IMR-90 (cell line): Measurements from ENCODE around the gene KYNU. TPM values are rescaled to one million over a fixed set of nuclear protein-coding genes. Genes with fewer than 3 reads are reported as not detected.

ENCODE experiments used
- ATAC-seq: fragments of 200-7000 bp; cut with Tn5 transposase; 2 replicates; pipeline ENCODE4 v1.9.1; 2020; ENCODE audit warnings: low read depth, mild to moderate bottlenecking, moderate library complexity
- BruUV-seq: library from RNA; stranded (reverse); fragments of 400-500 nt; replicated peaks from 2 replicates; lab custom pipeline; 2021; lab: Mats Ljungman, UMichigan
- CTCF ChIA-PET: fragments of 300-600 bp; formaldehyde crosslinking; extraction: SDS; loops from one replicate; lab custom pipeline; 2021; ENCODE audit warnings: antibody characterized with exemption; lab: Yijun Ruan, JAX
- POLR2A ChIA-PET: fragments of 300-600 bp; sonication (Branson Sonifier 250); formaldehyde crosslinking; loops from one replicate; lab custom pipeline; 2022; ENCODE audit warnings: antibody characterized with exemption; ENCODE audit not compliant: unreplicated experiment; lab: Charles Lee
- DNase-seq: peaks from one replicate; pipeline ENCODE4 v3.0.0; 2013
- H2AFZ ChIP-seq: replicated peaks from 2 replicates; pipeline ENCODE3; 2013; ENCODE audit warnings: low read length, mild to moderate bottlenecking; ENCODE audit not compliant: poor library complexity
- H2AK5ac ChIP-seq: 2 replicates; pipeline ENCODE4 v1.6.1; 2013; ENCODE audit warnings: low read depth, low read length, inconsistent platforms
- H2AK9ac ChIP-seq: replicated peaks from 2 replicates; pipeline ENCODE3; 2013; ENCODE audit warnings: mild to moderate bottlenecking, low read depth, low read length, moderate library complexity; ENCODE audit not compliant: poor library complexity
- H2BK120ac ChIP-seq: 2 replicates; pipeline ENCODE4 v1.6.1; 2013; ENCODE audit warnings: low read depth, low read length, inconsistent platforms
- H2BK15ac ChIP-seq: 3 replicates; pipeline ENCODE4 v1.6.1; 2013; ENCODE audit warnings: low read depth, low read length, inconsistent platforms
- H2BK20ac ChIP-seq: 2 replicates; pipeline ENCODE4 v1.6.1; 2013; ENCODE audit warnings: low read depth, mild to moderate bottlenecking, inconsistent platforms, low read length, moderate library complexity
- H2BK5ac ChIP-seq: 2 replicates; pipeline ENCODE4 v1.6.1; 2013; ENCODE audit warnings: mild to moderate bottlenecking, low read depth, low read length, inconsistent platforms; ENCODE audit not compliant: poor library complexity, severe bottlenecking
- H3K14ac ChIP-seq: replicated peaks from 2 replicates; pipeline ENCODE4 v1.6.1; 2013; ENCODE audit warnings: low read depth, low read length, inconsistent platforms
- H3K18ac ChIP-seq: 2 replicates; pipeline ENCODE4 v1.6.1; 2013; ENCODE audit warnings: low read depth, low read length, control low read depth
- H3K23ac ChIP-seq: 2 replicates; pipeline ENCODE4 v1.6.1; 2013; ENCODE audit warnings: low read depth, low read length, inconsistent platforms
- H3K27ac ChIP-seq: 2 replicates; pipeline ENCODE4 v1.5.1; 2013; ENCODE audit warnings: mild to moderate bottlenecking, control low read depth, low read length; ENCODE audit not compliant: insufficient read depth
- H3K27me3 ChIP-seq: 2 replicates; pipeline ENCODE4 v1.6.1; 2013; ENCODE audit warnings: low read length; ENCODE audit not compliant: control insufficient read depth, insufficient read depth
- H3K36me3 ChIP-seq: 2 replicates; pipeline ENCODE4 v1.6.1; 2013; ENCODE audit warnings: low read length, mixed read lengths; ENCODE audit not compliant: control insufficient read depth, insufficient read depth
- H3K4ac ChIP-seq: 2 replicates; pipeline ENCODE4 v1.6.1; 2013; ENCODE audit warnings: low read depth, low read length, inconsistent platforms
- H3K4me1 ChIP-seq: 2 replicates; pipeline ENCODE4 v1.6.1; 2013; ENCODE audit warnings: low read length, mixed read lengths; ENCODE audit not compliant: control insufficient read depth, insufficient read depth
- H3K4me2 ChIP-seq: 2 replicates; pipeline ENCODE4 v1.6.1; 2013; ENCODE audit warnings: low read depth, mild to moderate bottlenecking, control low read depth, low read length, moderate library complexity
- H3K4me3 ChIP-seq: 2 replicates; pipeline ENCODE4 v1.5.1; 2013; ENCODE audit warnings: low read depth, mild to moderate bottlenecking, control low read depth, low read length, moderate library complexity; ENCODE audit not compliant: insufficient read depth
- H3K56ac ChIP-seq: 2 replicates; pipeline ENCODE4 v1.6.1; 2013; ENCODE audit warnings: low read length, inconsistent platforms; ENCODE audit not compliant: insufficient read depth; ENCODE audit errors: extremely low read depth
- H3K79me1 ChIP-seq, 2 experiments: 2 replicates each; pipeline ENCODE4 v1.6.1; 2013; ENCODE audit warnings: low read length in 2 of 2, inconsistent platforms in 1 of 2, low read depth in 1 of 2
- H3K9ac ChIP-seq: 2 replicates; pipeline ENCODE4 v1.6.1; 2013; ENCODE audit warnings: low read depth, low read length, control low read depth
- H3K9me1 ChIP-seq: 2 replicates; pipeline ENCODE4 v1.6.1; 2013; ENCODE audit warnings: low read length, inconsistent platforms; ENCODE audit not compliant: insufficient read depth
- H3K9me3 ChIP-seq: 2 replicates; pipeline ENCODE4 v1.6.1; 2013; ENCODE audit warnings: low read length; ENCODE audit not compliant: control insufficient read depth, insufficient read depth
- H4K20me1 ChIP-seq: 2 replicates; pipeline ENCODE4 v1.6.1; 2013; ENCODE audit warnings: low read length, inconsistent platforms; ENCODE audit not compliant: insufficient read depth
- H4K5ac ChIP-seq: 2 replicates; pipeline ENCODE4 v1.6.1; 2013; ENCODE audit warnings: mild to moderate bottlenecking, low read depth, low read length, control low read depth
- H4K8ac ChIP-seq, 2 experiments: 2 replicates each; pipeline ENCODE4 v1.6.1; 2013; ENCODE audit warnings: low read depth in 2 of 2, low read length in 2 of 2, control low read depth in 1 of 2, inconsistent platforms in 1 of 2
- H4K91ac ChIP-seq: 2 replicates; pipeline ENCODE4 v1.6.1; 2013; ENCODE audit warnings: low read depth, low read length, inconsistent platforms; ENCODE audit not compliant: insufficient read depth
- BHLHE40 ChIP-seq: fragments of 150-350 bp; IDR thresholded peaks from 2 replicates; pipeline ENCODE4 v1.6.1; 2016; ENCODE audit warnings: mild to moderate bottlenecking, low read depth, low read length
- CEBPB ChIP-seq: IDR thresholded peaks from 2 replicates; pipeline ENCODE4 v1.6.1; 2012; ENCODE audit warnings: low read depth, low read length, improper control_type of control experiment
- CHD1 ChIP-seq: IDR thresholded peaks from 2 replicates; pipeline ENCODE4 v1.6.1; 2012; ENCODE audit warnings: low read depth, low read length, improper control_type of control experiment
- CTCF ChIP-seq: conservative IDR thresholded peaks from 2 replicates; pipeline ENCODE4 v1.5.1; 2012; ENCODE audit warnings: mild to moderate bottlenecking, low read depth, low read length, improper control_type of control experiment
- ELK1 ChIP-seq: fragments of 150-350 bp; IDR thresholded peaks from 2 replicates; pipeline ENCODE4 v1.6.1; 2016; ENCODE audit warnings: low read depth, mild to moderate bottlenecking, low read length, moderate library complexity, borderline replicate concordance
- FOS ChIP-seq: fragments of 150-350 bp; IDR thresholded peaks from 2 replicates; pipeline ENCODE4 v1.6.1; 2016; ENCODE audit warnings: low read depth, low read length
- MAFK ChIP-seq: IDR thresholded peaks from 2 replicates; pipeline ENCODE4 v1.6.1; 2012; ENCODE audit warnings: low read depth, low read length, improper control_type of control experiment
- MAZ ChIP-seq: IDR thresholded peaks from 2 replicates; pipeline ENCODE4 v1.6.1; 2012; ENCODE audit warnings: low read depth, mild to moderate bottlenecking, low read length, improper control_type of control experiment, moderate library complexity, borderline replicate concordance
- MXI1 ChIP-seq: IDR thresholded peaks from 2 replicates; pipeline ENCODE4 v1.6.1; 2012; ENCODE audit warnings: low read depth, mild to moderate bottlenecking, low read length, moderate library complexity, borderline replicate concordance
- NFE2L2 ChIP-seq: fragments of 150-350 bp; IDR thresholded peaks from 2 replicates; pipeline ENCODE4 v1.6.1; 2016; ENCODE audit warnings: low read depth, mild to moderate bottlenecking, low read length
- POLR2A ChIP-seq: IDR thresholded peaks from 2 replicates; pipeline ENCODE4 v1.6.1; 2012; ENCODE audit warnings: mild to moderate bottlenecking, low read depth, low read length
- RAD21 ChIP-seq: IDR thresholded peaks from 2 replicates; pipeline ENCODE4 v1.6.1; 2012; ENCODE audit warnings: low read length, improper control_type of control experiment
- RCOR1 ChIP-seq: IDR thresholded peaks from 2 replicates; pipeline ENCODE4 v1.6.1; 2012; ENCODE audit warnings: mild to moderate bottlenecking, low read length, improper control_type of control experiment; ENCODE audit not compliant: insufficient replicate concordance
- RFX5 ChIP-seq: IDR thresholded peaks from 2 replicates; pipeline ENCODE4 v1.8.0; 2012; ENCODE audit warnings: low read depth, mild to moderate bottlenecking, low read length, moderate library complexity
- SMC3 ChIP-seq: fragments of 150-350 bp; IDR thresholded peaks from 2 replicates; pipeline ENCODE4 v1.6.1; 2016; ENCODE audit warnings: low read depth, mild to moderate bottlenecking, antibody characterized with exemption, low read length, moderate library complexity
- USF2 ChIP-seq: fragments of 150-350 bp; IDR thresholded peaks from 2 replicates; pipeline ENCODE4 v1.6.1; 2017; ENCODE audit warnings: mild to moderate bottlenecking, antibody characterized with exemption, low read length, low read depth
- WGBS, 2 experiments: methylation state at CpG; one replicate each; pipeline versions ENCODE4 v1.1.5 to v1.1.7; 2013; ENCODE audit warnings: missing lambda C conversion rate in 2 of 2; ENCODE audit not compliant: insufficient read length in 1 of 2; ENCODE audit errors: extremely low coverage in 2 of 2; 5-methylcytosine and 5-hydroxymethylcytosine counted together
- dilution Hi-C: fragments of 300-500 bp; cut with HindIII; formaldehyde crosslinking; loops from one replicate; pipeline ENCODE4 v1.14.3; 2018; ENCODE audit warnings: low sequenced_read_pairs; ENCODE audit not compliant: unreplicated experiment
- in situ Hi-C: fragments of 300-500 bp; cut with MboI; formaldehyde crosslinking; loops from 3 replicates; pipeline ENCODE4 v1.14.3; 2019; ENCODE audit warnings: low sequenced_read_pairs, inconsistent platforms, mixed read lengths
- intact Hi-C: fragments of 100-400 bp; cut with micrococcal nuclease; formaldehyde crosslinking; loops from 2 replicates; pipeline ENCODE4 v1.10.0; 2022
- polyA plus RNA-seq, 3 experiments: library from polyadenylated mRNA; depleted of rRNA; stranded (reverse); fragments of >200 nt; gene quantifications; 2 replicates each; pipeline ENCODE4 v1.2.3, GENCODE V29; 2012; ENCODE audit warnings: low replicate concordance in 1 of 3
- total RNA-seq: library from RNA; depleted of rRNA; stranded (reverse); fragments of >200 nt; gene quantifications from 2 replicates; pipeline ENCODE4 v1.2.3, GENCODE V29; 2012

The KYNU gene
- total and polyA plus RNA-seq, 2 of the 4 experiments (the other 2 are of a cell fraction) = 0.75 to 2.9 TPM

DNA sequence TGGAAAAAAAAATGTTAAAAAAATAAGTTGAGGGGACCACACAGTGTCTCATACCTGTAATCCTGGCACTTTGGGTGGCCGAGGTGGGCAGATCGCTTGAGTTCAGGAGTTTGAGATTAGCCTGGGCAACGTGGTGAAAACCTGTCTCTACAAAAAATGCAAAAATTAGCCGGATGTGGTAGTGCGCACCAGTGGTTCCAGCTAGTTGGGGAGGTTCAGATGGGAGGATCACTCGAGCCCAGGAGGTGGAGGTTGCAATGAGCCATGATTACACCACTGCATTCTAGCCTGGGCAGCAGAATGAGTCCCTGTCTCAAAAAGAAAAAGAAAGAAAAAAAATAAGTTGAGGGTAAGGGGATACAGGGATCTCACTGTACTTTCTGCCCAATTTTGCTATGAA, 6.1 kb upstream of the KYNU start:
- peak overlapping the region; percentile 42 for H2BK5ac ChIP-seq
- TF ChIP-seq MAFK = no peak
- no peak for TF ChIP-seq USF2
- TF ChIP-seq MAZ = no peak
- TF ChIP-seq SMC3 = no peak
- TF ChIP-seq RAD21 = no peak
- no peak for TF ChIP-seq FOS
- TF ChIP-seq CTCF = no peak
- no peak for TF ChIP-seq RCOR1
- TF ChIP-seq CEBPB = no peak
- TF ChIP-seq POLR2A = no peak
- no peak for TF ChIP-seq CHD1
- no peak for TF ChIP-seq NFE2L2
- no peak for TF ChIP-seq ELK1
- no peak for TF ChIP-seq BHLHE40
- no peak for TF ChIP-seq RFX5
- TF ChIP-seq MXI1 = no peak
- no peak overlapping the region for H2AK9ac ChIP-seq
- no peaks in the 10 kb centered on the region for H3K9me3 ChIP-seq
- H2BK15ac ChIP-seq = 0 out of 3 replicates have a peak overlapping the region, but pooled peaks have one; percentile 34
- H3K27ac ChIP-seq = peak overlapping the region; percentile 3; the same call in 1 of the 2 replicates
- no TSS peak for BruUV-seq
- ChIA-PET CTCF (no interaction called here), POLR2A (no interaction called here)
- no peak overlapping the region for H4K5ac ChIP-seq
- no peak overlapping the region for H3K23ac ChIP-seq
- WGBS, 2 experiments = no CpG with 5 or more reads among the region's 6 CpGs
- H3K36me3 ChIP-seq = no peaks in the 10 kb centered on the region
- H3K27me3 ChIP-seq = no peaks in the 10 kb centered on the region
- peak overlapping the region; percentile 7; the same call in 1 of the 2 replicates for H3K4ac ChIP-seq
- no peak for ATAC-seq
- no peak overlapping the region for H3K4me2 ChIP-seq
- H3K9ac ChIP-seq = no peak overlapping the region
- dilution Hi-C loops (no loop called here), intact Hi-C loops (no loop called here), in situ Hi-C loops (no loop called here)
- H4K20me1 ChIP-seq = no peaks in the 10 kb centered on the region
- peaks cover 6% of the 10 kb centered on the region for H3K4me1 ChIP-seq
- no peak for DNase-seq
- H3K4me3 ChIP-seq = no peak overlapping the region
- 0 out of 2 replicates have a peak, but pooled peaks cover 2% of the 10 kb centered on the region for H3K9me1 ChIP-seq
- peak overlapping the region; percentile 14 to 66; a peak in 1 of 4 replicates for H4K8ac ChIP-seq
- H3K18ac ChIP-seq = peak overlapping the region; percentile 72; the same call in 1 of the 2 replicates
- H2AFZ ChIP-seq = no peak overlapping the region
- H2BK20ac ChIP-seq = peak overlapping the region; percentile 40; the same call in 1 of the 2 replicates
- H3K14ac ChIP-seq = 0 out of 2 replicates have a peak overlapping the region, but pooled peaks have one; percentile 6
- no peak overlapping the region; the same call in 1 of the 2 replicates for H4K91ac ChIP-seq
- H3K79me1 ChIP-seq = no peaks in the 10 kb centered on the region
- H2BK120ac ChIP-seq = peak overlapping the region; percentile 56; the same call in 1 of the 2 replicates
- peak overlapping the region; percentile 49; the same call in 1 of the 2 replicates for H2AK5ac ChIP-seq
- no peak overlapping the region for H3K56ac ChIP-seq
